GM19372 (cell line): ENCODE measurements around the gene RPL10.

ENCODE experiments used
- ATAC-seq: cut with Tn5 transposase; IDR thresholded peaks from one replicate; pipeline ENCODE4 v1.9.1; 2021; ENCODE audit warnings: mild to moderate bottlenecking, low read depth, moderate library complexity; ENCODE audit not compliant: unreplicated experiment

The RPL10 gene

DNA sequence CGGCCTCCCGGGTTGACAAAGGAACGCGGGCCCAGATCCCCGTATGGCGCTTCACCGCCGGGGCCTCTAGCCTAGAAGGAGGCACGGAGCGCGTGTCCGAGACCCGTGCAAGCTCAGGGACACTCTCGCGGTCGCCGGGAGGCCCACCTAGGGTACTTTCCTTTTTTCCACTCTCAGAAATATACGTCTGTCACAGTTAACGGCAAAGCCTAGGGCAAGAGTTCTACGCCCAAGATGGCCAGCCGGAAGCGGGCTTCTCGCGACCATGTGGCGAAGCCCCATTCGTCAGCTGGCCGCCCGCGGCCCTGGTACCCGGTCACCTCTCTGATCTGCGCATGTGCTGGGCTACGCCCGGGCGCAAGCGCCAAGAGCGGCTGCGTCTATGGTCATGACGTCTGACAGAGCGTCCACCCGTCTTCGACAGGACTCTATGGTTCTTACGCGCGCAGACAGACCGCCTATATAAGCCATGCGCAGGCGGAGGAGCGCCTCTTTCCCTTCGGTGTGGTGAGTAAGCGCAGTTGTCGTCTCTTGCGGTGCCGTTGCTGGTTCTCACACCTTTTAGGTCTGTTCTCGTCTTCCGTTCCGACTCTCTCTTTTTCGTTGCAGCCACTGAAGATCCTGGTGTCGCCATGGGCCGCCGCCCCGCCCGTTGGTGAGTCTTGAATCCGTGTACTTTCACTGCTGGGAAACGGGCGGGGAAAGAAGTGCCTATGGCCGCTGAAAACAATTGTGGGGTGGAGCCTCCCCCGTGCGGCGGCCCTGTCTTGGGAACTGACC lies at the start of gene RPL10:
Gene RPL10, plus strand, starts transcription at position 490 of the 780 bp plus-strand sequence. Its CDS starts 143 bp downstream, at position 633.
- peak; percentile 70 for ATAC-seq

DNA sequence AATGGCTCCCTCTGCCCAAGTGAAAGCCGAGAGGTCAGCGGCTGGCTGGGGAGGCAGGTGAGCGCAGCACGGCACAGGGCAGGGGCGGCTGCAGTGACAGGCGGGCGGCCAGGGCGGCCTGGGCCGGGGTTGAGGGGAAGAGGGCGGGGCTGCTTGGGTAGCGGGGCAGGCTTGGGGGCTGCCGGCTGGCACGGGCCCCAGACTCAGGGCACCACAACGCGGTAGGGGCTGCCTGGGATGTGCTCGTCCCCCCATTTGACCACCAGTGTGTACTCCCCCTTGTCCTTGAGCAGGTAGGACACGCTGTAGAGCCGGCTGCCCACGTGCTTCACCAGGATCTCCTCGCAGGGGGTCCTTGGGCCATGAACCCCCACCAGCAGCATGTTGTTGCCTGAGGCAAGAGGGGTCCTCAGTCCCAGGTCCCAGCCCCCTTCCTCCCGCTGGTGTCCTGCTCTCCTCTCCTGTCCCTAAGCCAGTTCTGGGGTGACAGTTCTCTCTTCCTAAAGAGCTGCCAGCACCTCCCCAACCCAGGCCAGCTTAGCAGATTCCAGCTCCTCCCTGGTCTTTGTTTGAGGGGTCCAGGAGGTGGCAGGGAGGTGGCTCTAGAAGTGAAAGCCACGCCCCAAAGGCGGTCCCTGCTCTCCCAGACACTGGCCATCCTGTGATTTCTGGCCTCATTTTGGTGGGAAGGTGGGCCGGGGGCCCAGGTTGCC lies 49.4 kb upstream of the RPL10 start:
- no peak for ATAC-seq

DNA sequence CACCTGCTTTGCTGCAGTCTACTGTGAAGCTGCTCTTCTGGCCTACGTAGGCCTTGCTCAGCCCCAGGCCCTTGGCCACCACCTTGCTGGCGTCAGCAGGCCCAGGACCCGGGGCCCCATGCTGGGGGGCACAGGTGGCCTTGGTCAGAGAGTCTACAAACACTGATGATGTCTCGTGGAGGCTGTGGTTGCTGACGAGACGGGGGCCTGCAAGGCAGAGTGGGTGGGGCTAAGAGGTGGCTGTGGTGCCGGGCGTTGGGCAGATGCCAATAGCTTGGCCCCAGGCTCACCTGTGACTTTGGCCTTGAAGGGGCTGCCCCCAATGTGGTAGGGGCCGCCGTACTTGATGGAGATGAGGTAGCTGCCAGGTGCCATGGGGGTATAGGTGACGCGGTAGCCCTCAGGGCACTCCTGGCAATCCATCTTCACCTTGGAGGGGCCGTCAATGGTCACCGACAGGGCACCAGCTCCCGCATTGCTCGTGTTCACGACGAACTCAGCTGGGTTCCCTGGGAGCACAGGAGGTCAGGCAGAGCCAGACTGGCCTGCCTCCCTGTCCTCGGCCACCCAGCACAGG lies 48.7 kb upstream of the RPL10 start:
- no peak for ATAC-seq

DNA sequence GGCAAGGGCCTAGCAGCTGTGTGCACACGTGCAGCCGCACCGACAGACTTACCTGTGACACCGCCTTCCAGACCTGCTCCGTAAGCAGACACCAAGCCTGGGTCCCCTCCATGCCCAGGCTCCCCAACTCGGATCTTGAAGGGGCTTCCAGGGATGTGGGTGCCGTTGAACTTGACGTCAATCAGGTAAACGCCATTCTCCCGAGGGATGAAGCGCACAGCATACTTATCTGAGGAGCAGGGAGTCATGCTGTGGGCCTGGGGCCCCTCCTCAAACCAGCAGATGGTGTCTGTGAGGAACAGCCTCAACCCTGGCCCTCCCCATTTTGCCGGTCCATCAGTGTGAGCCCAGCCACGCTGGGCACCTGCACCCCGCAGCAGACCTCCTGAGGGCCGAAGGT lies 48.2 kb upstream of the RPL10 start:
- no peak for ATAC-seq

DNA sequence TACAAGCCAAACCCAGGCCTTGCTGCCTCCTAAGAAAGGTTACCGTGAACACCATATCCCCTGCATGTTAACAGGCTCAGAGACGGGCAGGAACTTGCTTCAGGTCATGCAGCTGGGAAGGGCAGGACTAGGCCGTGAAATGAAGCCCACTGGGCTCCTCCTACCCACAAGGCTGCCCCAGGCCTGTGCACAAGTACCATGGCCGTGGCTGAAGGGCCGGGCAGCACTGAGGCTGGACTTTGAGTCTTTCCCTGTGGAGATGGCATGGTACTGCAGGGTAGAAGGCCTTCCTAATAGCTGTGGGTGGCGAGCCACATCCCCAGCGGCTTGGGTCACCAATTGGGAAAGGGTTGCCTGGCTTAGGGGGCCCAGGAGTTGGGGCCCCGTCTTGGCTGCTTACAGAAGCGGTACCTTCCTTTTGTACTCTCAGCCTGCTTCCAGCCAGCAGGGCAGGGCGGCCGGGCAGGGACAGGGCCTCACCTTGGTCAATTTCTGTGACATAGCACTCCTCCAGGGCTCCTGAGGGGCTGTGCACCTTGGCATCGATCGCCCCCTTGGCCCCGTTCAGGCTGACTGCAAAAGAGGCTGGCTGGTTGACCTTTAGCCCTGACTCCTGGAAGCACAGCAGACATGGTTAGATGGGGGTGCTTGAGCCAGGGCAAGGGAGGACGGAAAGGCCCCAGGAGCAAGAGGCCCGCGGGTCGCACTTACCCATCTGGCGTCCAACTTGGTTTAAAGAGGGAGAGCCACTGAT lies 47.6 kb upstream of the RPL10 start:
- no peak for ATAC-seq

DNA sequence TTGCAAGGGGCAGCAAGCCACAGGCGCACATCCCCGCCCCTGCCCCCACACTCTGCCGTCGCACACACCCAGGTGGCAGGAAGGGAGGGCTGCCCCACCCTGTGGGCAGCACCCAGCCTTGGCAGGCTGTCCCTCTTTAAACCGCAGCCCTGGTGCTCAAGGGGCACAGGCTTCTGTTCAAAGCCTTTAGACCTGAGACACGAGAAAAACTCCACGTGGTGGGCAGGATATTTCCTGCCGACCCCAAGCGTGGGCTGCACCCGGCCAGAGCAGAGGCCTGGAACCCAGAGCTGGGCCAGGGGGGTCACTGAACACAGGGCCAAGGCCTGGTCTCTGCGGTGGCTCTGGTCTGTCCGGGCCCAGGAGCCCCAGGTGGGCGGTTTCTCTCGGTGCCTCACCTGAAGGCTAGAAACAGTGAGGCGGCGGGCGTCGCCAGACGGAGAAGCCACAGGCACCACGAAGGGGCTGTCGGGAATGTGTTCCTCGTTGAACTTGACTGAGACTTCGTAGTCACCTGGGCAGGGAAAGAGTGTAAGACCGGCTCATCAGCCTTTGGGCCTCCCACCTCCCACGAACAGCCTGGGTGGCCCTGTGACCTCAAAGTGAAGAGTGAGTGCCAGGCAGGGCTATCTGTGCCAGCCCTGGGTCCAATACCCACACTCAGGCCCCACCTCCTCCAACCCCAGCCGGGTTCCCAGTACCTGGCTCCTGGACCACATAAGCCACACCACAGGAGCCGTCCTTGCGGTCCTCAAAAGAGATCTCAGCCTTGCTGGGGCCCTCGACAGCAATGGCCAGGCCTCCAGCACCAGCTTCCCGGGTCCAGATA lies 46.8 kb upstream of the RPL10 start:
- ATAC-seq, result no peak

DNA sequence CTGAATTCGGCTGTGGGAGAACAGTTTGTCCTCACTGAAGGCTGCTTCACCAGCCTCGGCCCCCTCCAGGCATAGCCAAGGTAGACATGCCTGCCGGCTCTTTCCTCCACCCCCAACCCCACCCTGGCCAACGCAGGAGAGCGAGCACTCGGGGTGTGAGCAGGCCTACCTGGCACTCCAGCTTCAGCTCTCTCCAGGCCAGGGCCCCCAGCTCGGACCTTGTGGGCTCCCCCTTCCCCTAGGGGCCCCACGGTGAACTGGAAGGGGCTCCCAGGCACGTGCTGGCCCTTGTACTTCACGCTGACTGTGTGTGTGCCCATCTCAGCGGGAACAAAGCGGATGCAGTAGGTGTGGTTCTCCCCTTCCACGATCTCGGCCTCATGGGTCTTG lies 46.2 kb upstream of the RPL10 start:
- ATAC-seq, result no peak

DNA sequence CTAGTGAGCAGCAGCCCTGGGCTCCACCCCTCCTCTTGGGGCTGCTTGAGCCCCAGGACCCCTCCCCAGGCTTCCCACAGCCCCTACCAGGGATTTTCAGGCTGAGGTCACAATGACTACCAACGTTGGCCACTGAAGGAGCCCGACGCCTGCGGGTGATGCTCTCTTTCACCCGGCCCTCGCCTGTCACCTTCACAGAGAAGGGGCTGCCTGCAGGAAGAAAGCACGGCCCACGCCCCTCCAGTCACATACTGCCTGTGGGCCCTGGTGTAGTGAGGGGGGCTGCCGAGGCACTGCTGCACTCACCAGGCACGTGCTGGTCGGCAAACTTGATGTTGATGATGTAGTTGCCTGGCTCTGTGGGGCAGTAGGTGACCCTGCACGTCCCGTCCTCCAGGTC lies 45.7 kb upstream of the RPL10 start:
- ATAC-seq, result no peak

DNA sequence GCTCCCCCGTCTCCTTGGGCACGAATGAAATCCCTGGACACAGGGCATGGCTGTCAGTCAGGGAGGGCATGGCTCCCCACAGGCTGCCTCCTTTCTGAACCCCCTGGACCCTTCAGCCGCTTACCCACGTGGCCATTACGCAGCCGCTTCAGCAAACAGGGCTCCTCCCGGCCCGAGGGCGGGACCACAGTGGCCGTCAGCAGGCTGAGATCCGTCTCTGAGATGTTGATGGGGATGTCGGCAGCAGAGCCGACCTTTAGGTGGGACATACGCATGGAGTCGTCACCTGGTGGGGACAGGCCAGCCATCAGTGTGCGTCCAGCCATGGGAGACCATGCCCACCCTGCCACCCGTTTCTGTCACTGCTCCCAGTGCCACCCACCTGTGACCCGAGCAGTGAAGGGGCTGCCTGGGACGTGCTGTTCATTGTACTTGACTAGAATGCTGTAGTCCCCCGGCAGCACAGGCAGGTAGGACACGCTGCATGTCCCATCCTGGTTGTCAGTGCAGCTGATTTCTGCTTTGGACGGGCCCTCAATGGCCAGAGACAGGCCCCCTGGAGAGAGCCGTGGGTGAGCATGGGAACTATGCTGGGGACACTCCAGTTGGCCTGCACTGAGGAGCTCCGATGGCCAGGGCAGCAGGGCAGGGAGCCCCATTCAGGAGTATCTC lies 44.9 kb upstream of the RPL10 start:
- ATAC-seq, result no peak

DNA sequence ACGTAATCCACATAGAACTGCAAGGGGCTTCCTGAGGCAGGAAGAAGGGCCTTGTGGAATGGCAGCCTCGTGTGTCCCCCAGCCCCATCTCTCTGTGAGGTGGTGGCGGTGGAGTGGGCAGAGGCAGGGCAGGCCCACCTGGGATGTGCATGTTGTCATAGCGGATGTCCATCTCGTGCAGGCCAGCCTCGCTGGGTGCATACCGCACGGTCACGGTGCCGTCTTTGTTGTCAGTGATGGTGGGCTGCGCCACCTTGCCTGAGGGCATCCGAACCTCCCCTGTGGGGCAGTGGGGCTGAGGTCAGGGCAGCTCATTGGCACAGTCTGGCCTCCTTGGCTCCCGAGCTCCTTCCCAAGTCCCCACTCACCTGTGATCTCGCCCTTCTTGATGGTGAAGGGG lies 44.2 kb upstream of the RPL10 start:
- no peak for ATAC-seq

DNA sequence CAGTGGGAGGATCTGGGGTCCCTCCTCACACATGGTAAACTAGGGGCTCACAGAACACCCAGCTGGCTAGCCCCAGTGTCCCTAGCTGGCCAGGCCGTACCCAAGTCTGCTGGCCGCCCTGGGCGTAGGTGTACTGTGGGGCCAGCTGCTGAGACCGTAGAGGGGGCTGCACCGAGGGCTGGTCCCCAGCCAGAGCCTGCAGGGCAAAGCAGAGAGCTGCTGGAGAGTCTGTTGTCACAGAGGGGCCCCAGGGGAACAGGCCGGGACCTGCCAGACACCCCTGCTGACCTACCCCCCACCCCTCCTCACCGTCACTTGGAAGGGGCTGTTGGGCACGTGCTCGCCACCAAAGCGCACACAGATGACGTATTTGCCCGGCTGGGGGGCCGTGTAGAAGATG lies 43.7 kb upstream of the RPL10 start:
- no peak for ATAC-seq

DNA sequence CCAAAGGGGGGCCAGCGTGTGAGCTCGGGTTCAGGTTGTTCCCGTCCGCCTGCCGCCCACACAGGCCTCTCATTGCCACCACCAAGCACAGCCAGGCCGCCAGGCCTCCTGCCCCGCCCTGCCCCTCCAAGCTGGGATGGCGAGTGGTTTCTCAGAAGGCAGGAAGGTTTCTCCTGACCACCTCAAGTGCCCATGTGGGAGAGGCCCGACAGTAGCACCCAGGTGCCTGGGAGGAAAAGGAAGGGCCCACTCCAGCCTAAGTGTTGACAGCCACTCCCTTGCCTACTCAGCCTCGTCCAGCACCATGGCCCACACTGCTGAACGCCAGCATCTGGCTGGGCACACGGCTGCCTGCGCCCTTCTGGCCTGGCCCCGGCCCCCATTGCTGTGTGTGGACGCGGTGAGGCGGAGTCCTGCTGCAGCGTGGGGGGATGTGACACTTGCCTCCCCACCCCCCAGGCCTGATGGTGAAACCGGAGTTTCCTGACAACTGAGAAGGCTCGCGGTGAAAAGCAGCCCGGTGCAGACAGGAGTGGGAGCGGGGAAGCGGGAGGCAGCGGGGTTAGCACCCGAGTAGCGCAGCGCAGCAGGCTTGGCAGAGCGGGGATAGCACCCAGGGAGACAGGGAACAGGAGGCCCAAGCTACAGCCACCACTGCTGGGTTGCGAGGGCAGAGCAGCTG lies 42.9 kb upstream of the RPL10 start:
- no peak for ATAC-seq

DNA sequence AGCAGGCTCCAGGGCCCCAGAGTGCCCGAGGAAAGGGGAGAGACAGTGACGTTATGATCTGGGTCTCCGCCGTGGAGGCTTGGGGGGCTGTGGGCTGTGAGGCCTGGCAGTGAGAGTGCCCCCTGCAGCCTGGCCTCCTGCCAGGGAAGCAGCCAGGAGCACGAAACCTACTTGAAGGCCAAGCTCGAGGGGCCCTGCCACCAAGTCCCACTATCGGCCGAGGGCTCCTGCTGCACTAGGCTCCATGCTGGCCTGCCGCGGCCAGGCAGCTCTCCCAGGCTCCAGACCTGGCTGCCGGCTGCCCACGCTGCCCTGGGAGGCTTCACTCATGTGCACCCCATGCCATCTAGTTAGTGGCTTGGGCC lies 42.4 kb upstream of the RPL10 start:
- ATAC-seq, result no peak

DNA sequence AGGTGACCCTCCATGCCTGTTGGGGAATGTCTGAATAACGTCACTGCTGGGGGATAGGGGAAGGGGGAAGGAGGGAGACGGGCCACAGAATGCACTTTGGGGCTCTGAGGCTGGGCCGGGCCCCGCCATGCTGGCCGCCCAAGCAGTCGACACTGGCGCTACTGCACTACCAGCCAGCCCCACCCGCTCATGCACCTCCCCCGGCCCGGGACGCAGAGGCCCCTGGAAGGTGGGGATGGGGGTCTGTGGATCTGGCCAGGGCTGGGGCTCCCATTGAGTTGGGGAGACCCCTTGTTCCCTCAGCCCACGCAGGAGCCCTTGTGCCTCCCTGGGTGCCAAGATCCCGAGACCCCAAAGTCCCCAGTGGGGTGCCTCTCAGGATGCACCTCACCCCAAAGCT lies 41.6 kb upstream of the RPL10 start:
- ATAC-seq, result no peak

DNA sequence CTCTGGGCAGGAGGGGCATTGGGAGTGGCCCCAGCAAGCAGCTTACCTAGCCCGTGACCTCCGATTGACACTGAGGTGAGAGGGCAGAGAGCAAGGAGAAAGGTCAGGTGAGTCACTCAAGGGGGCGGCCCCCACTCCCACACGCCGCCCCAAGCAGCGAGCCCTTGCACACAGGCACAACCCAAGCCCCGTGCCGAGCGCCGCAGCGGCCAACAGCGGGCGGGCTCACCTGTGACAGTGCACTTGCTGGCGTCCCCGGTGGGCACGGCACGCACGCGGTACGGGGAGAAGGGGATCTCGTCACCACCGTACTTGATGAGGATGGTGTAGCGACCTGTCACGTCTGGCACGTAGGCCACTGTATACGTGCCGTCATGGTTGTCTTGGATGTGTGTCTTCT lies 41.0 kb upstream of the RPL10 start:
- no peak for ATAC-seq

DNA sequence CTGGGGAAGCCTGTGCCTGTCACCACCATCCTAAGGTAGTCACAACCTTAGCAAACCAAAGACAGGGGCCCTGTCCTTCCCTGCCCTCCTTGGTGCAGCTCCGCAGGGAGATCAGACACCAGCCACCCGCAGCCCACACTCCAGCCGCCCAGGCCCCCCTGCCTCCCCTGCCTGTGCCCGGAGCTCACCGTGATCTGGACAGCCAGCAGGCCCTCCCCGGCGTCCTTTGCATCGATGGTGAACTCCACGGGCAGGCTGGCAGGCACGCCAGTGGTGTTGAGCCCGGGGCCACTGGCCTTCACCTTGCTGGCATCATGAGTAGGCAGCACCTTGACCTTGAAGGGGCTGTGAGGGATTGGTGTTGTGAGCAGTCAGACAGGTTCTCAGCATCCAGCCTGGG lies 40.2 kb upstream of the RPL10 start:
- ATAC-seq, result no peak

DNA sequence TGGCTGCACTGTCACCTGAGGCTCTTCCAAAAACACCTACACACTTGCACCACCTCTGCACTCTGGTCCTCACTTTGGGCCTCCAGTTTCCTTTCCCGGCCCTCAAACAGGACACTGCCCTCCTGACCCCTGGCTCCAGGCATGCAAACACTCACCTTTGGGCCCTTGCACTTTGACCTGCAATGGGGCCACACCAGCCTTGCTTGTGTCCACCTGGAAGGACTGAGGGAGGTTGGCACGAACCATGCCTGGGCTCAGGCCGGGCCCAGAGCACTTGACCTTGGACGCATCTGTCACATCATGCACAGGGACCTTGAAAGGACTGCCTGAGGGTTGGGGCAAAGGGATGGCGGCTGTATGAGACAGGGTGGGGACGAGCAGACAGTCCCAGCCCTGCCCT lies 39.3 kb upstream of the RPL10 start:
- ATAC-seq, result no peak

DNA sequence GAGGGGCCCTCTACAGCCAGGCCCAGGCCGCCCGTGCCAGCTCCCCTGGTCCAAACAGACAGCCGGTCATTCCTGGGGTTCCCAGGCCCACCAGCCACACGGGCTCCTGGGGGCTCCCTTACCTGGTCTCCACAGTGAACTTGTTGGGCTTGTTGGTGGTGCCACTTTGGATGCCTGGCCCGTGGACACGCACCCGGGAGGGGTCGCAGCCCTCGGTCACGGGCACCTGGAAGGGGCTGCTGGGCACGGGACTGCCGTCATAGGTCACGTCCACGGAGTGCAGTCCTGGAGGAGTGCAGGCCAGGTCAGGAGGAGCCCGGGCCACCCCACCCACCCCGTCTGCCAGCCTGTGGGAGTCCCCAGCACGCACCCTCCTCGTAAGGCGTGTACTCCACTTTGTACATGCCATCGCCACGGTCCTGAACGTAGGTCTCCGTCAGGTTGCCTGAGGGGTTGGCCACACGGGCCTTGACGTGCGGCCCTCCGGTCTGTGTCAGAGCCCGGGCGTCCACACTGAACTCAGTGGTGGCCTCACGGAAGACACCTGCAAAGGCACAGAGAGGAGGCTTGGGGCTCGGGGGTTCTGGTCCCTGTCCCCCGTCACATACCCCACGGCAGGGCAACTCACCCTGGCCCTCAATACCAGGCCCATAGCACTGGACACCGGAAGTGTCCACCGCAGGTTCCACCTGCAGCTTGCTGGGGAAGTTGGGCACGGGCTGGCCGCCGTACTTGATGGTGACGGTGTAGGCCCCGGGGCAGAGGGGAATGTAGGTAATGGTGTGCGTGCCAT lies 38.6 kb upstream of the RPL10 start:
- ATAC-seq, result no peak
